Embryonic facial prominence (tissue), 1 donor: Measurements from ENCODE around the gene GTF2F2.

ENCODE experiments used
- DNase-seq: peaks from one replicate; pipeline ENCODE4 v3.0.0-alpha.2; 2016; ENCODE audit errors: extremely low spot score

GTF2F2 gene

GRCh38 chr13:45120967-45121831 lies 889 bp downstream of the GTF2F2 start:
- no peak for DNase-seq

- DNase-seq, result no peak
Measured at GRCh38 chr13:45122941-45123340, 2.6 kb downstream of the GTF2F2 start.

GRCh38 chr13:45132369-45133064 lies 12.2 kb downstream of the GTF2F2 start:
- no peak for DNase-seq

GRCh38 chr13:45133396-45134118 lies 13.2 kb downstream of the GTF2F2 start:
- no peak for DNase-seq

GRCh38 chr13:45136741-45137504 lies 16.6 kb downstream of the GTF2F2 start:
- no peak for DNase-seq

GRCh38 chr13:45137526-45137925 lies 17.2 kb downstream of the GTF2F2 start:
- no peak for DNase-seq

GRCh38 chr13:45138282-45138681 lies 18.0 kb downstream of the GTF2F2 start:
- no peak for DNase-seq

- DNase-seq, result no peak
Measured at GRCh38 chr13:45141369-45141768, 21.1 kb downstream of the GTF2F2 start.

- DNase-seq, result no peak
Measured at GRCh38 chr13:45142440-45143345, 22.4 kb downstream of the GTF2F2 start.

GRCh38 chr13:45143346-45143751 lies 23.0 kb downstream of the GTF2F2 start:
- no peak for DNase-seq

- DNase-seq, result no peak
Measured at GRCh38 chr13:45149964-45150363, 29.7 kb downstream of the GTF2F2 start.

- DNase-seq, result no peak
Measured at GRCh38 chr13:45156565-45157361, 36.5 kb downstream of the GTF2F2 start.

GRCh38 chr13:45162194-45162593 lies 41.9 kb downstream of the GTF2F2 start:
- no peak for DNase-seq

GRCh38 chr13:45162821-45163220 lies 42.5 kb downstream of the GTF2F2 start:
- DNase-seq, result no peak

GRCh38 chr13:45166858-45167257 lies 46.5 kb downstream of the GTF2F2 start:
- DNase-seq, result no peak

GRCh38 chr13:45167611-45168554 lies 47.6 kb downstream of the GTF2F2 start:
- no peak for DNase-seq

- DNase-seq, result no peak
Measured at GRCh38 chr13:45168555-45168930, 48.2 kb downstream of the GTF2F2 start.

GRCh38 chr13:45174478-45174877 lies 54.2 kb downstream of the GTF2F2 start:
- no peak for DNase-seq
